ENCODE data around the gene CENPF. TPM values are rescaled to one million over a fixed set of nuclear protein-coding genes. Genes with fewer than 3 reads are reported as not detected.
A peak's percentile ranks its signal among the peaks of the same experiment; 100 is the strongest.

The CENPF gene
- total and polyA plus RNA-seq, 11 donors: 0.04 to 8.8 (median 0.70) TPM

- no peak for ATAC-seq
- H3K9me3 ChIP-seq: no peaks in the 10 kb centered on the region
- 74 to 84% (median 80%) methylated on average over 3 of the region's 3 CpGs for WGBS, 4 donors
- no peak for DNase-seq
- H3K36me3 ChIP-seq: peaks cover 0 to 5% (median 0%) of the 10 kb centered on the region in 9 donors
- H3K27me3 ChIP-seq: no peaks in the 10 kb centered on the region
- no peak for TF ChIP-seq CTCF (IDR thresholded peaks at IDR 0.05)
- no peak for TF ChIP-seq POLR2A (IDR thresholded peaks at IDR 0.05)
- no peak overlapping the region for H3K27ac ChIP-seq
- peaks cover 0 to 4% (median 0%) of the 10 kb centered on the region in 12 donors for H3K4me1 ChIP-seq
- no peak overlapping the region for H3K4me3 ChIP-seq
- intact Hi-C loops (cut with DNase I): no loop called here
Observed at GRCh38 chr1:214615871-214616270, 12.9 kb downstream of the CENPF start.

DNA sequence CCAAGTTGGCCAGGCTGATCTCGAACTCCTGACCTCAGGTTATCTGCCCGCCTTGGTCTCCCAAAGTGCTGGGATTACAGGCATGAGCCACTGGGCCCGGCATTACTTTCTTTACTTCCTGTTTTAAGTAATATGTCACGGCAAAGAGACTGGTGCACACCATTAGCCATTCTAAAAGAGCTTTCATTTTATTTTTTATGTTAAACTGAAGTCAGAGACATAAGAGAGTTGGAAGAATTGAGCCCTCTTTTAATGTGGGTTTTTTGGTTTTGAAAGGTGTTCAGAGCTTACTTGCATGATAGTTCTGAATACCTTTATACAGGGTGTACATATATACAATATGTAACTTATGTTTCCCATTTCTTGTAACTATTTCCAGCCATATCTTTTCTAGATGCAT lies 14.3 kb downstream of the CENPF start:
- peaks cover 0 to 4% (median 0%) of the 10 kb centered on the region in 12 donors for H3K4me1 ChIP-seq
- H3K27me3 ChIP-seq: no peaks in the 10 kb centered on the region
- intact Hi-C loops (cut with DNase I): no loop called here
- 90 to 97% (median 93%) methylated on average over 4 of the region's 4 CpGs for WGBS, 4 donors
- no peak for TF ChIP-seq CTCF (IDR thresholded peaks at IDR 0.05)
- TF ChIP-seq POLR2A (IDR thresholded peaks at IDR 0.05): no peak
- peak overlapping the region in 4 of 12 donors; percentile 23 to 57 (median 34) for H3K27ac ChIP-seq
- H3K36me3 ChIP-seq: peaks cover 0 to 7% (median 0%) of the 10 kb centered on the region in 9 donors
- H3K4me3 ChIP-seq: no peak overlapping the region
- no peaks in the 10 kb centered on the region for H3K9me3 ChIP-seq
- DNase-seq (no peak), ATAC-seq (no peak)

DNA sequence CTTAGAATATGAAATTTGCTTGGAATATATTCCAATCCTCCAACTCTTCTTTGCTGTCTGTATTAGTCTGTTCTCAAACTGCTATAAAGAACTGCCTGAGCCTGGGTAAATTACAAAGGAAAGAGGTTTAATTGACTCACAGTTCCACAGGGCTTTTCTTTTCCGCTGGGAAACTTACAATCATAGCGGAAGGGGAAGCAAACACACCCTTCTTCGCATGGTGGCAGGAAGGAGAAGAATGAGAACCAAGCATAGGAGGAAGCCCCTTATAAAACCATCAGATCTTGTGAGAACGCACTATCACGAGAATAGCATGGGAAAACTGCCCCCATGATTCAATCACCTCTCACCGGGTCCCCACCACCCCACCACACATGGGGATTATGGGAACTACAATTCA lies 14.8 kb downstream of the CENPF start:
- H3K27ac ChIP-seq: peak overlapping the region in 4 of 12 donors; percentile 23 to 57 (median 34)
- H3K27me3 ChIP-seq: no peaks in the 10 kb centered on the region
- DNase-seq (no peak), ATAC-seq (peak in 2 of 4 donors; percentile 34 to 42)
- no peak overlapping the region for H3K4me3 ChIP-seq
- WGBS, 4 donors: 70 to 79% (median 74%) methylated on average over 6 of the region's 6 CpGs
- TF ChIP-seq CTCF (IDR thresholded peaks at IDR 0.05) (no peak), POLR2A (IDR thresholded peaks at IDR 0.05) (no peak)
- peaks cover 0 to 9% (median 0%) of the 10 kb centered on the region in 9 donors for H3K36me3 ChIP-seq
- intact Hi-C loops (cut with DNase I): no loop called here
- peaks cover 0 to 4% (median 0%) of the 10 kb centered on the region in 12 donors for H3K4me1 ChIP-seq
- H3K9me3 ChIP-seq: no peaks in the 10 kb centered on the region

DNA sequence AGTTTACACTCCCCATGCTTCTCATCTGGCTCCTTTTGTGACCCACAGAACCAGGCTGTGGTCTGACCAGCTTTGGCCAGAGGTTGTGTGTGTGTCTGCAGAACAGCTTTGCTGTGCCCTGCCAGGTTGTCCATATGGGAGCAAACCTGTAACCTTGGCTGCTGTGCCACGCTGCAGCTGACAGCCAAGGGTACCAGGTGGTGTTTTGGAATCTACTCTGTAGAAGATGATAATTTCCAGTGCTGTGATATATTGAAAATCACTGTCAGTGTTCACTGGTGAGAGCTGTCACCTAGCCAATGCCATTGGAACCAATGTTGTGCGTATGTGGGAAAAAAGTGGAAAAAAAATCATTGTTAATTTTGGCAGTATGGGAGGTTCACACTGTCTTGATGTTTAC lies 18.2 kb downstream of the CENPF start:
- Histone ChIP-seq H3K27ac (no peak overlapping the region), H3K36me3 (peaks cover 0 to 12% (median 0%) of the 10 kb centered on the region in 9 donors), H3K4me3 (no peak overlapping the region), H3K4me1 (peaks cover 0 to 4% (median 0%) of the 10 kb centered on the region in 12 donors), H3K27me3 (no peaks in the 10 kb centered on the region), H3K9me3 (peaks cover 0 to 3% (median 0%) of the 10 kb centered on the region in 12 donors)
- DNase-seq (no peak), ATAC-seq (no peak)
- WGBS, 4 donors: 97 to 100% (median 100%) methylated on average over 2 of the region's 2 CpGs
- intact Hi-C loops (cut with DNase I): loop anchor here in 3 of 10 donors (10.0 kb wide), 2 partner anchors 406 to 904 kb away; no protein-coding TSS in a partner anchor
- TF ChIP-seq POLR2A (IDR thresholded peaks at IDR 0.05): no peak
- TF ChIP-seq CTCF (IDR thresholded peaks at IDR 0.05): no peak

Measured in heart left ventricle (tissue), 16 donors.